ENCODE results near the gene LMX1A.

DNA sequence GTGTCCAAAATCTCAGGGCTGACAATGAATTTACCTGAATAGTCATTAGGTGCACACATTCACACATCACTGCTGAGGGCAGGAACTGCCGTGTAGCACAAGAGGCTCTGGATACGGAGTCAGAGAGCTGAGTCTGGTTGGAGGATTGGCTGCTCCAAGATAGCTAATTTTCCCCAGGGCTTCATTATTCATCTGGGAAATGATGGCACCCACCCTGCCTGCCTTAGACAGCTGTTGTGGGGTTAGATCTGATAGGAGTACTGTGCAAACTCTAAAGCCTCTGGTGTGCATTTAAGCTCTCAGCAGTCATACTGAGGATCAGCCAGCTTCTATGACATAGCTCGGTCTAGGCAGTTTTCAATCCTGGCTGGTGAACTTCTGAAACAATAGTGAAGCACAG is 67.0 kb downstream of the LMX1A start:
- TF ChIP-seq, protein P1, sequence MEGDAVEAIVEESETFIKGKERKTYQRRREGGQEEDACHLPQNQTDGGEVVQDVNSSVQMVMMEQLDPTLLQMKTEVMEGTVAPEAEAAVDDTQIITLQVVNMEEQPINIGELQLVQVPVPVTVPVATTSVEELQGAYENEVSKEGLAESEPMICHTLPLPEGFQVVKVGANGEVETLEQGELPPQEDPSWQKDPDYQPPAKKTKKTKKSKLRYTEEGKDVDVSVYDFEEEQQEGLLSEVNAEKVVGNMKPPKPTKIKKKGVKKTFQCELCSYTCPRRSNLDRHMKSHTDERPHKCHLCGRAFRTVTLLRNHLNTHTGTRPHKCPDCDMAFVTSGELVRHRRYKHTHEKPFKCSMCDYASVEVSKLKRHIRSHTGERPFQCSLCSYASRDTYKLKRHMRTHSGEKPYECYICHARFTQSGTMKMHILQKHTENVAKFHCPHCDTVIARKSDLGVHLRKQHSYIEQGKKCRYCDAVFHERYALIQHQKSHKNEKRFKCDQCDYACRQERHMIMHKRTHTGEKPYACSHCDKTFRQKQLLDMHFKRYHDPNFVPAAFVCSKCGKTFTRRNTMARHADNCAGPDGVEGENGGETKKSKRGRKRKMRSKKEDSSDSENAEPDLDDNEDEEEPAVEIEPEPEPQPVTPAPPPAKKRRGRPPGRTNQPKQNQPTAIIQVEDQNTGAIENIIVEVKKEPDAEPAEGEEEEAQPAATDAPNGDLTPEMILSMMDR (IDR thresholded peaks at IDR 0.05; ENCODE audit: low read length): no peak
- TF ChIP-seq EZH2 (optimal IDR thresholded peaks at IDR 0.05; ENCODE audit: low read depth, low read length) (no peak), EZH2phosphoT487 (IDR thresholded peaks at IDR 0.05; ENCODE audit: low read length) (no peak)
